ENCODE data around the gene ROBO1. TPM values are rescaled to one million over a fixed set of nuclear protein-coding genes. Genes with fewer than 3 reads are reported as not detected.

The ROBO1 gene
- polyA plus RNA-seq, 1 donor (not counting 4 experiments of a cell fraction or from before 2014, with no cell fraction given): 27.1 TPM

GRCh38 chr3:78717041-78717440 is 1050.8 kb downstream of the ROBO1 start:
- H3K4me2 ChIP-seq (ENCODE audit: control insufficient read depth, extremely low read depth, insufficient read depth, low read depth, low read length): no peak overlapping the region
- dilution Hi-C loops (cut with MboI; ENCODE audit: extremely low pct_ligation_motif_present, low sequenced_read_pairs): no loop called here
- no peaks in the 10 kb centered on the region for H3K36me3 ChIP-seq (ENCODE audit: control insufficient read depth in 2 of 2, extremely low read depth in 1 of 2, insufficient read depth in 2 of 2, low read length in 2 of 2)
- no peak for DNase-seq (ENCODE audit: low read depth, low spot score)
- H3K4me1 ChIP-seq (ENCODE audit: control insufficient read depth, extremely low read depth, insufficient read depth, low read length): no peaks in the 10 kb centered on the region
- H3K4me3 ChIP-seq (ENCODE audit: control insufficient read depth in 2 of 3, extremely low read depth in 1 of 3, insufficient read depth in 2 of 3, low read depth in 1 of 3, low read length in 3 of 3): no peak overlapping the region
- no peaks in the 10 kb centered on the region for H3K9me3 ChIP-seq (ENCODE audit: control insufficient read depth, low read depth, low read length)
- no peak for FAIRE-seq
- no peaks in the 10 kb centered on the region for H3K27me3 ChIP-seq (ENCODE audit: control insufficient read depth, extremely low read depth, insufficient read depth, low read length)
- no peak overlapping the region for H3K9ac ChIP-seq (ENCODE audit: control insufficient read depth, extremely low read depth, insufficient read depth, low read length)
- H2AFZ ChIP-seq (ENCODE audit: control insufficient read depth, low read length): no peak overlapping the region
- H3K9me1 ChIP-seq (ENCODE audit: control insufficient read depth, extremely low read depth, insufficient read depth, low read length): no peaks in the 10 kb centered on the region
- no peak for TF ChIP-seq EZH2 (IDR thresholded peaks at IDR 0.05; ENCODE audit: low read length)
- TF ChIP-seq, protein P1, sequence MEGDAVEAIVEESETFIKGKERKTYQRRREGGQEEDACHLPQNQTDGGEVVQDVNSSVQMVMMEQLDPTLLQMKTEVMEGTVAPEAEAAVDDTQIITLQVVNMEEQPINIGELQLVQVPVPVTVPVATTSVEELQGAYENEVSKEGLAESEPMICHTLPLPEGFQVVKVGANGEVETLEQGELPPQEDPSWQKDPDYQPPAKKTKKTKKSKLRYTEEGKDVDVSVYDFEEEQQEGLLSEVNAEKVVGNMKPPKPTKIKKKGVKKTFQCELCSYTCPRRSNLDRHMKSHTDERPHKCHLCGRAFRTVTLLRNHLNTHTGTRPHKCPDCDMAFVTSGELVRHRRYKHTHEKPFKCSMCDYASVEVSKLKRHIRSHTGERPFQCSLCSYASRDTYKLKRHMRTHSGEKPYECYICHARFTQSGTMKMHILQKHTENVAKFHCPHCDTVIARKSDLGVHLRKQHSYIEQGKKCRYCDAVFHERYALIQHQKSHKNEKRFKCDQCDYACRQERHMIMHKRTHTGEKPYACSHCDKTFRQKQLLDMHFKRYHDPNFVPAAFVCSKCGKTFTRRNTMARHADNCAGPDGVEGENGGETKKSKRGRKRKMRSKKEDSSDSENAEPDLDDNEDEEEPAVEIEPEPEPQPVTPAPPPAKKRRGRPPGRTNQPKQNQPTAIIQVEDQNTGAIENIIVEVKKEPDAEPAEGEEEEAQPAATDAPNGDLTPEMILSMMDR (optimal IDR thresholded peaks at IDR 0.05 in 1 of 3, IDR thresholded peaks at IDR 0.05 in 1 of 3, conservative IDR thresholded peaks at IDR 0.05 in 1 of 3; ENCODE audit: extremely low read depth in 1 of 3, insufficient read depth in 2 of 3, low read length in 3 of 3): no peak
- no peaks in the 10 kb centered on the region for H3K79me2 ChIP-seq (ENCODE audit: control insufficient read depth, insufficient read depth, low read length)
- H4K20me1 ChIP-seq (ENCODE audit: control insufficient read depth, extremely low read depth, insufficient read depth, low read length): no peaks in the 10 kb centered on the region
- H3K27ac ChIP-seq (ENCODE audit: control insufficient read depth, insufficient read depth, low read length): no peak overlapping the region

GRCh38 chr3:78712941-78713340 is 1054.9 kb downstream of the ROBO1 start:
- TF ChIP-seq EZH2 (IDR thresholded peaks at IDR 0.05; ENCODE audit: low read length): no peak
- TF ChIP-seq, protein P1 (optimal IDR thresholded peaks at IDR 0.05 in 1 of 3, IDR thresholded peaks at IDR 0.05 in 1 of 3, conservative IDR thresholded peaks at IDR 0.05 in 1 of 3; ENCODE audit: extremely low read depth in 1 of 3, insufficient read depth in 2 of 3, low read length in 3 of 3): no peak
- no peaks in the 10 kb centered on the region for H3K4me1 ChIP-seq (ENCODE audit: control insufficient read depth, extremely low read depth, insufficient read depth, low read length)
- DNase-seq (ENCODE audit: low read depth, low spot score) (no peak), FAIRE-seq (no peak)
- no peaks in the 10 kb centered on the region for H3K9me3 ChIP-seq (ENCODE audit: control insufficient read depth, low read depth, low read length)
- H3K4me2 ChIP-seq (ENCODE audit: control insufficient read depth, extremely low read depth, insufficient read depth, low read depth, low read length): no peak overlapping the region
- no peak overlapping the region for H2AFZ ChIP-seq (ENCODE audit: control insufficient read depth, low read length)
- dilution Hi-C loops (cut with MboI; ENCODE audit: extremely low pct_ligation_motif_present, low sequenced_read_pairs): no loop called here
- no peaks in the 10 kb centered on the region for H4K20me1 ChIP-seq (ENCODE audit: control insufficient read depth, extremely low read depth, insufficient read depth, low read length)
- H3K79me2 ChIP-seq (ENCODE audit: control insufficient read depth, insufficient read depth, low read length): no peaks in the 10 kb centered on the region
- no peaks in the 10 kb centered on the region for H3K27me3 ChIP-seq (ENCODE audit: control insufficient read depth, extremely low read depth, insufficient read depth, low read length)
- no peaks in the 10 kb centered on the region for H3K36me3 ChIP-seq (ENCODE audit: control insufficient read depth in 2 of 2, extremely low read depth in 1 of 2, insufficient read depth in 2 of 2, low read length in 2 of 2)
- no peak overlapping the region for H3K9ac ChIP-seq (ENCODE audit: control insufficient read depth, extremely low read depth, insufficient read depth, low read length)
- no peaks in the 10 kb centered on the region for H3K9me1 ChIP-seq (ENCODE audit: control insufficient read depth, extremely low read depth, insufficient read depth, low read length)
- H3K4me3 ChIP-seq (ENCODE audit: control insufficient read depth in 2 of 3, extremely low read depth in 1 of 3, insufficient read depth in 2 of 3, low read depth in 1 of 3, low read length in 3 of 3): no peak overlapping the region
- no peak overlapping the region for H3K27ac ChIP-seq (ENCODE audit: control insufficient read depth, insufficient read depth, low read length)
